Parathyroid adenoma (tissue), 2 donors: ENCODE data around the gene GTF2F1.
"Not testable (repeated sequence)": the region's sequence is repeated elsewhere in the genome, so short reads cannot be mapped to it uniquely, and the experiment has no call there.

Experiments used
- H2AFZ ChIP-seq: fragments of 300-600 bp; sonication (generic); one replicate; pipeline ENCODE4 v1.7.0; 2017; ENCODE audit warnings: antibody characterized with exemption, mild to moderate bottlenecking
- H3K27ac ChIP-seq: fragments of 300-600 bp; sonication (generic); one replicate; pipeline ENCODE4 v1.7.0; 2017
- H3K27me3 ChIP-seq: fragments of 300-600 bp; sonication (generic); one replicate; pipeline ENCODE4 v1.7.0; 2017; ENCODE audit warnings: low read length; ENCODE audit not compliant: control insufficient read depth, insufficient read depth
- H3K36me3 ChIP-seq: fragments of 300-600 bp; sonication (generic); one replicate; pipeline ENCODE4 v1.7.0; 2017; ENCODE audit warnings: low read length; ENCODE audit not compliant: control insufficient read depth, insufficient read depth
- H3K4me1 ChIP-seq: fragments of 300-600 bp; sonication (generic); one replicate; pipeline ENCODE4 v1.7.0; 2017; ENCODE audit warnings: control low read depth
- H3K4me2 ChIP-seq: fragments of 300-600 bp; sonication (generic); one replicate; pipeline ENCODE4 v1.7.0; 2017; ENCODE audit warnings: low read length
- H3K4me3 ChIP-seq: fragments of 300-600 bp; sonication (generic); one replicate; pipeline ENCODE4 v1.7.0; 2017; ENCODE audit warnings: low read depth, low read length
- H3K79me2 ChIP-seq: fragments of 300-600 bp; sonication (generic); one replicate; pipeline ENCODE4 v1.7.0; 2017; ENCODE audit warnings: control low read depth
- H3K9ac ChIP-seq: fragments of 300-600 bp; sonication (generic); one replicate; pipeline ENCODE4 v1.7.0; 2017; ENCODE audit warnings: mild to moderate bottlenecking
- H3K9me3 ChIP-seq: fragments of 300-600 bp; sonication (generic); one replicate; pipeline ENCODE4 v1.7.0; 2017; ENCODE audit warnings: low read length; ENCODE audit not compliant: control insufficient read depth
- TF ChIP-seq, protein P1 (sequence below): fragments of 300-600 bp; sonication (generic); IDR thresholded peaks from one replicate; pipeline ENCODE4 v1.7.0; 2017; ENCODE audit warnings: antibody characterized with exemption, mild to moderate bottlenecking
- donor health status: primary hyperparathyroidism.

GTF2F1 gene

DNA sequence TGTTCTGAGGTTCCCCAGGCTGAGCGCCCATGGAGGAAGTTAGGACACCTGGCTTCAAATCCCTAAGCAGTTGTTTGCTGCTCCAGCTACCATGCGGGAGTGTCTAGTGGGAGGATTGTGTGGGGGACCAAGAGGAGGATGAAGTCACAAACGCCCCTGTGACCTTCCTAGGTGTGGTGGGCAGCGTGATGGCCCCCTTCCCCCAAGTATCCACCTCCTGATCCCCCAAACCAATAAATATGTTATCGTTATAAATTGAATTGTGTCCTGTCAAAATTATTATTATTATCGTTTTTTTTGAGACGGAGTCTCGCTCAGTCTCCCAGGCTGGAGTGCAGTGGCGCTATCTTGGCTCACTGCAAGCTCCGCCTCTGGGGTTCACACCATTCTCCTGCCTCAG is 40.7 kb upstream of the GTF2F1 start, which contains the start of gene SLC25A41:
SLC25A41 (minus strand) TSS at position 101 of the 400 bp plus-strand sequence; CDS start at position 31, 70 bp downstream.
- no peaks in the 10 kb centered on the region for H3K27me3 ChIP-seq
- no peaks in the 10 kb centered on the region for H3K79me2 ChIP-seq
- H3K4me2 ChIP-seq = no peak within 1 kb of the TSS
- no peaks in the 10 kb centered on the region for H3K4me1 ChIP-seq
- no peaks in the 10 kb centered on the region for H3K36me3 ChIP-seq
- TF ChIP-seq, protein P1, sequence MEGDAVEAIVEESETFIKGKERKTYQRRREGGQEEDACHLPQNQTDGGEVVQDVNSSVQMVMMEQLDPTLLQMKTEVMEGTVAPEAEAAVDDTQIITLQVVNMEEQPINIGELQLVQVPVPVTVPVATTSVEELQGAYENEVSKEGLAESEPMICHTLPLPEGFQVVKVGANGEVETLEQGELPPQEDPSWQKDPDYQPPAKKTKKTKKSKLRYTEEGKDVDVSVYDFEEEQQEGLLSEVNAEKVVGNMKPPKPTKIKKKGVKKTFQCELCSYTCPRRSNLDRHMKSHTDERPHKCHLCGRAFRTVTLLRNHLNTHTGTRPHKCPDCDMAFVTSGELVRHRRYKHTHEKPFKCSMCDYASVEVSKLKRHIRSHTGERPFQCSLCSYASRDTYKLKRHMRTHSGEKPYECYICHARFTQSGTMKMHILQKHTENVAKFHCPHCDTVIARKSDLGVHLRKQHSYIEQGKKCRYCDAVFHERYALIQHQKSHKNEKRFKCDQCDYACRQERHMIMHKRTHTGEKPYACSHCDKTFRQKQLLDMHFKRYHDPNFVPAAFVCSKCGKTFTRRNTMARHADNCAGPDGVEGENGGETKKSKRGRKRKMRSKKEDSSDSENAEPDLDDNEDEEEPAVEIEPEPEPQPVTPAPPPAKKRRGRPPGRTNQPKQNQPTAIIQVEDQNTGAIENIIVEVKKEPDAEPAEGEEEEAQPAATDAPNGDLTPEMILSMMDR = no peak
- no peak within 1 kb of the TSS for H3K4me3 ChIP-seq
- no peak within 1 kb of the TSS for H2AFZ ChIP-seq
- no peaks in the 10 kb centered on the region for H3K9me3 ChIP-seq
- H3K27ac ChIP-seq = no peak within 1 kb of the TSS
- no peak within 1 kb of the TSS for H3K9ac ChIP-seq

- H3K9me3 ChIP-seq = no peaks in the 10 kb centered on the region
- TF ChIP-seq, protein P1 = no peak
- no peak overlapping the region for H3K9ac ChIP-seq
- H3K36me3 ChIP-seq = no peaks in the 10 kb centered on the region
- no peaks in the 10 kb centered on the region for H3K27me3 ChIP-seq
- no peaks in the 10 kb centered on the region for H3K4me1 ChIP-seq
- no peak overlapping the region for H2AFZ ChIP-seq
- H3K79me2 ChIP-seq = no peaks in the 10 kb centered on the region
- H3K4me3 ChIP-seq = no peak overlapping the region
- no peak overlapping the region for H3K27ac ChIP-seq
- H3K4me2 ChIP-seq = no peak overlapping the region
These were observed 40.2 kb upstream of the GTF2F1 start for GRCh38 chr19:6433165-6433564.

DNA sequence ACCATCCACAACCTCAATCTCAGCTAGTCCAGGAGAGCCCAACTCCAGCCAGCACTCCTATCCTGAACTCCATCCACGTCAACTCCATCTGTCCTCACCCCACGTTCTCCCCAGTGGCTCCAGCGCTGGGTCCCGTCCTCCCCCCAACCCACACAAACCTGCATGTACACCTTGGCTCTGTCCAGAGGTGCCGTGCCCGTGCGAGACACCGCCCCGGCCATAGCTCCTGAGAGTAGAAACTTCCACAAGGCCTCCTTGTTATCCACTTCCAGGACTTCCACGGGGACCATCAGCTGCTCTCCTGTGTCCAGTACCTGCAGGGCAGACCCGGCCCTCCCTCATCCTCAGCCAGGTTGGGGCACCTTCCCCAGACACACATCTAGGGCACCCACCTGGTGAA is 38.9 kb upstream of the GTF2F1 start:
- no peak overlapping the region for H2AFZ ChIP-seq
- H3K27me3 ChIP-seq = no peaks in the 10 kb centered on the region
- no peak overlapping the region for H3K27ac ChIP-seq
- H3K4me3 ChIP-seq = no peak overlapping the region
- H3K79me2 ChIP-seq = no peaks in the 10 kb centered on the region
- no peaks in the 10 kb centered on the region for H3K36me3 ChIP-seq
- H3K9me3 ChIP-seq = no peaks in the 10 kb centered on the region
- TF ChIP-seq, protein P1 = no peak
- H3K4me1 ChIP-seq = no peaks in the 10 kb centered on the region
- no peak overlapping the region for H3K4me2 ChIP-seq
- H3K9ac ChIP-seq = no peak overlapping the region

DNA sequence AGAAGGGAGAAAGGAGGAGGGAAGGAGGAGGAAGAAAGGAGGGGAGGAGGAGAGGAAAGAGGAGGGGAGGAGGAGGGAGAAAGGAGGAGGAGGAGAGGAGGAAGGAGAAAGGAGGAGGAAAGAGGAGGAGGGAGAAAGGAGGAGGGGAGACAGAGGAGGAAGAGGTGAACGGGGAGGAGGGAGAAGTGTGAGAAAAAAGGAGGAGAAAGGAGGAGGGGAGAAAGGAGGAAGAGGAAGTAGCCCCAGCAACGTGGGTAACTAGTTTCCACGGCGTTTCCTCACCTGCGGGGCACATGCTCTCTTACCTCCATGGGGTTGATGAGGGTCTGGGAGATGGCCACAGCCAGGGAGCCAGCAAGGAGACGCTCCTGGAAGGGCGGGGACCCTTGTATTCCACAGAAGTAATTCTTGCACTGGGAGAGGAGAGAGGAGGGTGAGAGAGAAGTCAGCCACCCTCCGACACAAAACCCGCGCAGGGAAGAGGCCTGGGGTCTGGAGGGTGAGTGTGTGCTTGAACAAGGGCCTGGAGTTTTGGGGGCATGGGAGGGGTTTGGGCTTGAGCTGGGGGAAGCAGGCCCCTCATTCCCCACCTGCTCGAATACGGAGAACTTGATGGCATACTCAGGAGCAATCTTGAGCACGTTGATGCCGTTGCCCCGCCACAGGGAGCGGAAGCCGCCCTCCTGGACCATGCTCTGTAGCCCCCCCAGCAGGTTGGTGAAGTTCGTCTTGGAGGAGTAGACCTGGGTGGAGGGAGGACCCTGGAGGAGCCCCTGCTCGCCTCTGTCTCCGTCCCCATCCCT is 36.7 kb upstream of the GTF2F1 start:
- Histone ChIP-seq H3K27me3 (no peaks in the 10 kb centered on the region), H3K4me2 (no peak overlapping the region), H3K4me1 (no peaks in the 10 kb centered on the region), H3K9me3 (no peaks in the 10 kb centered on the region), H3K4me3 (no peak overlapping the region), H3K79me2 (no peaks in the 10 kb centered on the region), H3K9ac (no peak overlapping the region), H3K27ac (no peak overlapping the region), H2AFZ (no peak overlapping the region), H3K36me3 (no peaks in the 10 kb centered on the region)
- TF ChIP-seq, protein P1 = no peak

DNA sequence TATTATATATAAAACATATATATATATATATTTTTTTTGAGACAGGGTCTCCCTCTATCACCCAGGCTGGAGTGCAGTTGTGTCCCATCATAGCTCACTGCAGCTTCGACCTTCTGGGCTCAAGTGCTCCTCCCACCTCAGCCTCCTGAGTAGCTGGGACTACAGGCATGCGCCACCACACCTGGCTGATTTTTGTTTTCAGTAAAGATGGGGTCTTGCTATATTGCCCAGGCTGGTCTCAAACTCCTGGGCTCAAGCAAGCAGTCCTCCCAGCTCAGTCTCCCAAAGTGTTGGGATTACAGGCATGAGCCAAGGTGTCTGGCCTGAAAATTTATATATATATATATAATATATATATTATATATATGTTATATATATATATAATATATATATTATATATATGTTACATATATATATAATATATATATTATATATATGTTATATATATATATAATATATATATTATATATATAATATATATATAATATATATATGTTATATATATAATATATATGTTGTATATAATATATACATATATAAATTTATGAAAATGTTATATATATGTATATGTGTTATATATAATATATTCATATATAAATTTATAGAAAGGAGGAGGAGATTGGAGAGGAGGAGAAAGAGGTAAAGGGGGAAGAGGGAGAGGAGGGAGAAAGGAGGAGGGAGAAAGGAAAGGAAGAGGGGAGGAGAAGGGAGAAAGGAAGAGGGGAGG is 35.9 kb upstream of the GTF2F1 start:
- not testable (repeated sequence) for H3K79me2 ChIP-seq, H2AFZ ChIP-seq, H3K27ac ChIP-seq, H3K4me3 ChIP-seq, H3K36me3 ChIP-seq, H3K4me1 ChIP-seq, H3K9ac ChIP-seq, H3K4me2 ChIP-seq, H3K9me3 ChIP-seq, H3K27me3 ChIP-seq
